ENCODE results near the gene FZD10.

FZD10 gene

DNA sequence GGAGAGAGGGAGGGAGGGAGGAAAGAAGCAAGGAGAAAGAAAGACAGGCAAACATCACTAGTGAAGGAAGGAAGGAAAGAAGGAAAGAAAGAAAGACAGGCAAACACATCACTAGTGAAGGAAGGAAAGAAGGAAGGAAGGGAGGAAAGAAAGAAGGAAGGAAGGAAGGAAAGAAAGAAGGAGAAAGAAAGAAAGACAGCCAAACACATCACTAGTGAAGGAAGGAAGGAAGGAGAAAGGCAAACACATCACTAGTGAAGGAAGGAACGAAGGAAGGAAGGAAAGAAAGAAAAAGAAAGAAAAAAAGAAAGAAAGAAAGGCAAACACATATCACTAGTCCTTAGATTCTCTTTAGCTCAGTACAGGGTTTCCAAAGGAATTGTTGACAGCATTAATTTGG is 5.3 kb downstream of the FZD10 start:
- H3K27ac ChIP-seq (ENCODE audit: low read length) = no peak overlapping the region
- H3K4me3 ChIP-seq (ENCODE audit: low read depth in 1 of 2, low read length in 2 of 2) = no peak overlapping the region
- H3K27me3 ChIP-seq (ENCODE audit: low read depth, low read length) = no peaks in the 10 kb centered on the region

DNA sequence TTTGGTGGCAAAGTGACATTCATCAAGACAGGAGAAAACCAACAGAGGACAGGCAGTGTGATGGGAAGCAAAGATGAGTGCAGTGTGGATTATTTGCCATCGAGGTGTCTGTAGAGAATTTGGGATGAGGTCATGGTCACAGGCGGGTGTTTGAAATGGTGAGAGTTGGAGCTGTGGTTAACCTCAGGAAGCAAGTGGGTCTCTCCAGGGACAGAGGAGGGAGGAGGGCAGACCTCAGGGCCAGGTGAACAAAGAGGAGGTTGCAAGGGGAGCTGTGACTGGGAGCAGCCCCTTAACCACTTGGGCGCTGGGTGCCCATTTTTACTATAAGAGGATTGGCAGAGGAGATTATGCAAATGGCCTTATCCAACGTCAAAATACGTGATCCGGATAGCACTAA is 7.0 kb downstream of the FZD10 start:
- Histone ChIP-seq H3K4me1 (ENCODE audit: control insufficient read depth in 1 of 2, insufficient read depth in 2 of 2, low read length in 2 of 2) (no peaks in the 10 kb centered on the region), H3K9me3 (ENCODE audit: control insufficient read depth in 1 of 2, low read length in 2 of 2) (peaks cover 0 to 5% of the 10 kb centered on the region in 2 donors), H3K36me3 (ENCODE audit: control insufficient read depth in 1 of 2, insufficient read depth in 2 of 2, low read length in 2 of 2) (no peaks in the 10 kb centered on the region), H3K27ac (ENCODE audit: low read length) (no peak overlapping the region), H3K4me3 (ENCODE audit: low read depth in 1 of 2, low read length in 2 of 2) (no peak overlapping the region), H3K27me3 (ENCODE audit: low read depth, low read length) (no peaks in the 10 kb centered on the region)

More for the DNA sequence above, 5.3 kb downstream of the FZD10 start:
- Histone ChIP-seq H3K4me1 (ENCODE audit: control insufficient read depth in 1 of 2, insufficient read depth in 2 of 2, low read length in 2 of 2) (peaks cover 0 to 9% of the 10 kb centered on the region in 2 donors), H3K36me3 (ENCODE audit: control insufficient read depth in 1 of 2, insufficient read depth in 2 of 2, low read length in 2 of 2) (no peaks in the 10 kb centered on the region), H3K9me3 (ENCODE audit: control insufficient read depth in 1 of 2, low read length in 2 of 2) (peaks cover 0 to 5% of the 10 kb centered on the region in 2 donors)

DNA sequence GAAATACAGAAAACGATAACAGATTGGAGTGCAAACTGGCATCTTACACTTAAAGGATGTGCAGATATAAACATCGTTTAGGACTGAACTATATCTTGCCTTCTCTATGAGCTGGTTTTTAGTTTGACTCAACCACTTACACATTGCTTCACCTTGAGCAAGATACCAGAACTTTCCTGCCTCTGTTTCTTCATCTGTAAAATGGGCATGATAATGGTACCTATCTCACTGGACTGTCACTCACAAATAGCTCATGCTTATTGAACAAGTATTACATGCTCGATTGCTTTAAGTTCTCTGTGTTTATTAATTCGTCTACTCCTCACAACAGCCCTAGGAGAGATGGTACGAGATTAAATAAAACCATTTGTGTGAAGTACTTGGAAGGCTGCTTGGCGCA is 7.7 kb downstream of the FZD10 start:
- H3K9me3 ChIP-seq (ENCODE audit: control insufficient read depth in 1 of 2, low read length in 2 of 2) = peaks cover 0 to 5% of the 10 kb centered on the region in 2 donors
- H3K27ac ChIP-seq (ENCODE audit: low read length) = no peak overlapping the region
- no peaks in the 10 kb centered on the region for H3K4me1 ChIP-seq (ENCODE audit: control insufficient read depth in 1 of 2, insufficient read depth in 2 of 2, low read length in 2 of 2)
- H3K27me3 ChIP-seq (ENCODE audit: low read depth, low read length) = no peaks in the 10 kb centered on the region
- H3K4me3 ChIP-seq (ENCODE audit: low read depth in 1 of 2, low read length in 2 of 2) = no peak overlapping the region
- no peaks in the 10 kb centered on the region for H3K36me3 ChIP-seq (ENCODE audit: control insufficient read depth in 1 of 2, insufficient read depth in 2 of 2, low read length in 2 of 2)

DNA sequence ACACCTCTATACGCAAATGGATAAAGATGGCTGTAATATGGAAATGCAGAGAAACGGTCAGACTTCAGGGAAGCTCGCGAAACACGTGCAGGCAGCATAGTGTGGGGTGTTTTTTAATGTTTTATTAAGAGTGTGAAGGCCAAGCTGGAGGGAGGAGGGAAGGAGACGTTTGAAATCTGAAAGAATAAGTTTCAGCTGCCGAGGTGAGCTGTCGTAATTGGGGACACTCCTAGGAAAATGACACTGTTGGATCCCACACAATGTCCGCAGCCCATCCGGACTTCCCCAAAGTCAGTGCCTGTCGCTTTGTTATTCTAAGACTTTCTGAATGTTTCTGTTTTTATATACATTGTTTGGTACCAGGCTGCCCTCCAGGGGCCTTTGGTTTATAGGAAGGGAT is 8.3 kb downstream of the FZD10 start:
- H3K27ac ChIP-seq (ENCODE audit: low read length) = no peak overlapping the region
- H3K9me3 ChIP-seq (ENCODE audit: control insufficient read depth in 1 of 2, low read length in 2 of 2) = peaks cover 0 to 5% of the 10 kb centered on the region in 2 donors
- H3K36me3 ChIP-seq (ENCODE audit: control insufficient read depth in 1 of 2, insufficient read depth in 2 of 2, low read length in 2 of 2) = no peaks in the 10 kb centered on the region
- no peak overlapping the region for H3K4me3 ChIP-seq (ENCODE audit: low read depth in 1 of 2, low read length in 2 of 2)
- no peaks in the 10 kb centered on the region for H3K27me3 ChIP-seq (ENCODE audit: low read depth, low read length)
- no peaks in the 10 kb centered on the region for H3K4me1 ChIP-seq (ENCODE audit: control insufficient read depth in 1 of 2, insufficient read depth in 2 of 2, low read length in 2 of 2)

DNA sequence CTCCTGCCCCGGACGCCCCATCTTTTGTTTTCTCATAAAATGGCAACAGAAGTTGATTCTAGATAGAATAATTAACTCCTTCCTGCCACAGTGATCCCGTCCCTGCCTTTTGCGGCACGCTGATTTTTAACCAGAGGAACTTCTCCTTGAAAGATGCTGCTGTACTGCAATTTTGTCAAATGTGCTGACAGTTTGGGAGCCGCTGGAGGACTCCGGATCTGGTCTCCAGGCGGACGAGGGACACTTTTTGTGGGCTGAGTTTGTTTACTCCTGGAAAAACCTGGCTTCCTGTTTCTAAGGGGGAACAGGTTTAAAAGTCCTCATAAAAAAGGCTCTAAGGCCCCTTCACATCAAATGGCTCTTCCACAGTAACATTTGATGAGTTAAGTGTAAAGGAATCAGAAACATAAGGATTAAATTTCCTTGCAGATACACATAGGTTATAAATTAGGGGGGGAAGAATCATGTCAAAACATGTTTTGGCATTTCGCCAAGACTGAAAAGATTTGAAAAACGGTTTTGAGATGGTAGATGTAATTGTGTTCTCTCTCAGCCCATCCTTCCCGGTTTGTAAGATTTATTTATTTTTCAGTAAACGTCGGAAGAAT is 15.5 kb downstream of the FZD10 start:
- H3K4me1 ChIP-seq (ENCODE audit: control insufficient read depth in 1 of 2, insufficient read depth in 2 of 2, low read length in 2 of 2) = no peaks in the 10 kb centered on the region
- peaks cover 0 to 18% of the 10 kb centered on the region in 2 donors for H3K9me3 ChIP-seq (ENCODE audit: control insufficient read depth in 1 of 2, low read length in 2 of 2)
- no peak overlapping the region for H3K27ac ChIP-seq (ENCODE audit: low read length)
- H3K27me3 ChIP-seq (ENCODE audit: low read depth, low read length) = no peaks in the 10 kb centered on the region
- H3K4me3 ChIP-seq (ENCODE audit: low read depth in 1 of 2, low read length in 2 of 2) = no peak overlapping the region
- H3K36me3 ChIP-seq (ENCODE audit: control insufficient read depth in 1 of 2, insufficient read depth in 2 of 2, low read length in 2 of 2) = no peaks in the 10 kb centered on the region

DNA sequence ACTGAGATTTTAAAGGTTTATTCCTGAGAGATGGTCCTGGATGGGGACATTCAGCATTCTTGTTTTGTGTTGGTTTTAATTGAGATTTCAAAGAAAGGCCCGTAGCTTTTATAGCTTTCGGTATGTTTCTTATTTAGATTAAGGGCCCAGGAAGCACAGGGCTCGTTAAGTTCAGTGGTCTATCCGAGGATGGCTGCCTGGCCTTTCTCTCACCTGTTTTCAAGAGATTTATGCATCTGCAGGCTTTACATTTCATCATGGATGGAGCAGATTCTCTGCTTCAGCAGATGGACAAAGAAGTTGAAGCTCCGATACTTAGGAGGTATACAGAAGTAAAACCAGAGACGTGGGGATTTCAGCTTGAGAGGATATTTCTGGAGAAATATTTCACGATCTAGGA is 16.0 kb downstream of the FZD10 start:
- H3K36me3 ChIP-seq (ENCODE audit: control insufficient read depth in 1 of 2, insufficient read depth in 2 of 2, low read length in 2 of 2) = no peaks in the 10 kb centered on the region
- no peak overlapping the region for H3K4me3 ChIP-seq (ENCODE audit: low read depth in 1 of 2, low read length in 2 of 2)
- H3K9me3 ChIP-seq (ENCODE audit: control insufficient read depth in 1 of 2, low read length in 2 of 2) = peaks cover 0 to 18% of the 10 kb centered on the region in 2 donors
- no peaks in the 10 kb centered on the region for H3K4me1 ChIP-seq (ENCODE audit: control insufficient read depth in 1 of 2, insufficient read depth in 2 of 2, low read length in 2 of 2)
- no peak overlapping the region for H3K27ac ChIP-seq (ENCODE audit: low read length)
- H3K27me3 ChIP-seq (ENCODE audit: low read depth, low read length) = no peaks in the 10 kb centered on the region

DNA sequence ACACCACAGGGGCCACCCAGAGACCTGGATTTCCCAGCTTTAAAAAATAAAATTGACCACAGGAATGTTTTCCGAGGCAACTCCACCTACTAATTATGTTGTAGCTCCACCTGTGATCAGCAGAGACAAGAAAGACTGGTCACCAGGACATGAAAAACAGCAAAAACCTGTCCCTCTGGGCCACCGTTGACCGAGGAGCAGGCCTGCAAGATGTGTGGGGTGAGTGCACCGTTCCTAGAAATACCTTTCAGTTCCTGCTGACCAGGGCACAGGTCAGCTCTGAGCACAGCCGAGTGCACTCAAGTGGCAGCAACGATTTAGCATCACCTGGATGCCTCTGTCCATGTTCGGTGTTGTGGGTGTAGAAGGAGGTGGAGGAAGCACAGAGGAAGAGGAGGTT is 16.9 kb downstream of the FZD10 start:
- H3K27ac ChIP-seq (ENCODE audit: low read length) = no peak overlapping the region
- no peak overlapping the region for H3K4me3 ChIP-seq (ENCODE audit: low read depth in 1 of 2, low read length in 2 of 2)
- H3K27me3 ChIP-seq (ENCODE audit: low read depth, low read length) = no peaks in the 10 kb centered on the region
- H3K9me3 ChIP-seq (ENCODE audit: control insufficient read depth in 1 of 2, low read length in 2 of 2) = peaks cover 0 to 18% of the 10 kb centered on the region in 2 donors
- no peaks in the 10 kb centered on the region for H3K4me1 ChIP-seq (ENCODE audit: control insufficient read depth in 1 of 2, insufficient read depth in 2 of 2, low read length in 2 of 2)
- H3K36me3 ChIP-seq (ENCODE audit: control insufficient read depth in 1 of 2, insufficient read depth in 2 of 2, low read length in 2 of 2) = no peaks in the 10 kb centered on the region

DNA sequence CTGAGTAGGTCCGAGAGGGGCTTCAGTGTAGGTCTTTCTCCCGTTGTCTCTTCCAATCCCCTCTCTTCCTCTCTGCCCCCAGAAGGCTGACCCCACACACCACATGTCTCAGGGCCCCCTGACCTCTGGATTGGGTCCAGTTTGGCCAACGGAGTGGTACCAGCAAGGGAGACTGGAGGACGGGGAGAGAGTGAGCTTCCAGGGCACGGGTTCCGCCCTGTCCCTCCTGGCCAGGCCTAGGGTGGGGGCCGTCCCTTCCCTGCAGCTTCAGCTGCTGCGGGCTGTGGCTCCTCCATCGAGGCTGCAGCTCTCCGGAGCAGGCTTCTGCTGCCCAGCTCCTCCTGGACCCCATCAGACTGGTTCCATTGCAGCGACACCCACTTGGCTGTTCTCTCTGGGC is 17.4 kb downstream of the FZD10 start:
- no peak overlapping the region for H3K4me3 ChIP-seq (ENCODE audit: low read depth in 1 of 2, low read length in 2 of 2)
- H3K27me3 ChIP-seq (ENCODE audit: low read depth, low read length) = no peaks in the 10 kb centered on the region
- H3K4me1 ChIP-seq (ENCODE audit: control insufficient read depth in 1 of 2, insufficient read depth in 2 of 2, low read length in 2 of 2) = no peaks in the 10 kb centered on the region
- no peak overlapping the region for H3K27ac ChIP-seq (ENCODE audit: low read length)
- no peaks in the 10 kb centered on the region for H3K36me3 ChIP-seq (ENCODE audit: control insufficient read depth in 1 of 2, insufficient read depth in 2 of 2, low read length in 2 of 2)
- peaks cover 0 to 18% of the 10 kb centered on the region in 2 donors for H3K9me3 ChIP-seq (ENCODE audit: control insufficient read depth in 1 of 2, low read length in 2 of 2)

DNA sequence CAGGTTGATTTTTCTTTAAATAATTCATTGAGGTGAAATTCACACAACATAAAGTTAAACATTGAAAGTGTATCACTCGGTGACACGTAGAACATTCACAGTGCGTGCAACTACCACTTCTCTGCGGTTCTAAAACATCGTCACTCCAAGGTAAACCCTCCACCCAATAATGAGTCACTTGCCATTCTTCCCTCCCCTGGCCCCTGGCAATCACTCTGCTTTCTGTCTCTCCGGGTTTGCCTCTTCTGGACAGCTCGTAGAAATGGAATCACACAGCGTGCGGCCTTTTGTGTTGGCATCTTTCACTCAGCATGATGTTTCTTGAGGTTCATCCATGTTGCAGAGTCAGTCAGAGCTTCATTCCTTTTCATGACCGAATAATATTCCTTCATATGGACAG is 18.9 kb downstream of the FZD10 start:
- Histone ChIP-seq H3K36me3 (ENCODE audit: control insufficient read depth in 1 of 2, insufficient read depth in 2 of 2, low read length in 2 of 2) (no peaks in the 10 kb centered on the region), H3K9me3 (ENCODE audit: control insufficient read depth in 1 of 2, low read length in 2 of 2) (peaks cover 0 to 18% of the 10 kb centered on the region in 2 donors)

DNA sequence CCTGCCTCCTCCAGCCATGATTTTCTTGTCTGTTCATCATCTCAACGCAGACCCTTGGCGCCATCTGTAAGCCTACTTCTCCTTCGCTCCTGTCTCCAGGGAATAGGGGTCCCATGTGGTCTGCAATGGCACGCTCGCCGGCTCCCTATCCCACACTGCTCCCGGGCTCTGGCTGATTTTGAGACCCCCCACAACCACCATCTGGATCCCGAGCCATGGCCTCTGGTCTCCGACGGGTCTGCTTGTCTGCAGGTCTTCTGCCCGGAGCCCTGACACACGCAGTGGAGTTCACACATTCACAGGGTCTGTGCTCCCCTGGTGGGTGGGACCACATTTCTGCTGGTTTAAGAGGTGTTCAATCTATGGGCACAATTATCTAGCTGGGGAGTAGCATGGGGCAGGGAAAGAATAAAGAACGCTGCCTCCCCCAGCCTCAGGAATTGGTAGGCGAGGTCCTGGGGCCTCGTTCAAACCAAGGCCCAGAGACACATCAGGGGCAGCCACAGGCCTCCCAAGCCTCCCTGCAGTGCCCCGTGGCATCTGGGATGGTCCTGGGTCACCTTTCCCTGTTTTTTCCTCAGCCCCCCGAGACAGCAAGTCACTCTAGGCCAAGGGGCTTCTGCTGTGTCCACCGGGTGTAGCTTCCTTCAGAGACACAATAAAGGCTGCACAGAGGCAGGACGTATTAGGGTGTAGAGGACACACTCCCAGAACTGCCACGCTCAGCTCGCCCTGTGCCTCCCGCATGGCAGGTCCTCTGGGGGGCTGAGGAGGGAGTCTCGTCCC is 21.5 kb downstream of the FZD10 start:
- no peaks in the 10 kb centered on the region for H3K36me3 ChIP-seq (ENCODE audit: control insufficient read depth in 1 of 2, insufficient read depth in 2 of 2, low read length in 2 of 2)
- no peak overlapping the region for H3K27ac ChIP-seq (ENCODE audit: low read length)
- no peak overlapping the region for H3K4me3 ChIP-seq (ENCODE audit: low read depth in 1 of 2, low read length in 2 of 2)
- H3K4me1 ChIP-seq (ENCODE audit: control insufficient read depth in 1 of 2, insufficient read depth in 2 of 2, low read length in 2 of 2) = no peaks in the 10 kb centered on the region
- H3K9me3 ChIP-seq (ENCODE audit: control insufficient read depth in 1 of 2, low read length in 2 of 2) = peaks cover 0 to 10% of the 10 kb centered on the region in 2 donors
- no peaks in the 10 kb centered on the region for H3K27me3 ChIP-seq (ENCODE audit: low read depth, low read length)

More for the DNA sequence above, 18.9 kb downstream of the FZD10 start:
- Histone ChIP-seq H3K27me3 (ENCODE audit: low read depth, low read length) (no peaks in the 10 kb centered on the region), H3K27ac (ENCODE audit: low read length) (no peak overlapping the region), H3K4me1 (ENCODE audit: control insufficient read depth in 1 of 2, insufficient read depth in 2 of 2, low read length in 2 of 2) (no peaks in the 10 kb centered on the region), H3K4me3 (ENCODE audit: low read depth in 1 of 2, low read length in 2 of 2) (no peak overlapping the region)

DNA sequence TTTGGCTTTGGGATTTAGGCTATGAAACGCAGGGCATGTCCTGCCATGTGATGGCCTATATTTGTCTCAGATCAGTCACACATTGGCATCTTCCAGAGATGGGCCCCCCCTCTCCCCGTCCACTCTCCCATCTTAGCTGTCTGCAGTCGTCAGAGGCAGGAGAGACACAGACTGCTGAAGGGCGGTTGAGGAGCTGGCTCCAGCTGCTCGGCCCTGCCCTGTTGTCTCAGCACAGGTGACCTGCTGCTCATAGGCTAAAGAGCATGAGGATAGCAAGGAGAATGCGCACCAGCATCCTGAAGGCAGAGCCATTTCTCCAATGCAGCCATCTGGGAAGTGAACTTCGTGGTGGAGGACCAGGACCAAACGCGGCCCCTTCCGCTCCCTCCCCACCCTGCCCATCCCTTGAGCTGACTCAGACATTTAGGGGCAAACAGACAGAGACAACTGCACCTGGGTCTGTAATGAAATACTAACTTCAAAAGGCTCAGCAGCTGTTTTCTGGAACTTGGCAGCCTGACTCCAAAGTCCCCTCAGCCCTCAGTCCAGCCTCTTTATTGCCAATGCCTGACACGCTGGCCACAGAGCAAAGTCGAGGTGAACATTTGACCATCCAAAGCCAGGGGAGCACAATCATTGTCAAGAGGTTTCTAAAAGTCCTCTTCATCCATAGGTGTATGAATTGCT is 22.3 kb downstream of the FZD10 start:
- no peak overlapping the region for H3K4me3 ChIP-seq (ENCODE audit: low read depth in 1 of 2, low read length in 2 of 2)
- H3K4me1 ChIP-seq (ENCODE audit: control insufficient read depth in 1 of 2, insufficient read depth in 2 of 2, low read length in 2 of 2) = no peaks in the 10 kb centered on the region
- no peak overlapping the region for H3K27ac ChIP-seq (ENCODE audit: low read length)
- H3K36me3 ChIP-seq (ENCODE audit: control insufficient read depth in 1 of 2, insufficient read depth in 2 of 2, low read length in 2 of 2) = no peaks in the 10 kb centered on the region
- H3K9me3 ChIP-seq (ENCODE audit: control insufficient read depth in 1 of 2, low read length in 2 of 2) = peaks cover 0 to 10% of the 10 kb centered on the region in 2 donors
- no peaks in the 10 kb centered on the region for H3K27me3 ChIP-seq (ENCODE audit: low read depth, low read length)
